Lower leg skin (tissue), 3 donors: Measurements from ENCODE around the gene KRTAP10-6.

ENCODE experiments used
- POLR2A ChIP-seq, 2 donors: fragments of 450-650 bp; IDR thresholded peaks; one replicate each; pipeline ENCODE4 v1.6.1; 2016 to 2017; ENCODE audit warnings: antibody characterized with exemption in 2 of 2, mild to moderate bottlenecking in 1 of 2, moderate library complexity in 1 of 2
- TF ChIP-seq, protein P1 (sequence below), 3 donors: fragments of 450-650 bp; IDR thresholded peaks; one replicate each; pipeline ENCODE4 v1.5.1; 2016; ENCODE audit warnings: antibody characterized with exemption in 3 of 3, mild to moderate bottlenecking in 3 of 3, moderate library complexity in 2 of 3

DNA sequence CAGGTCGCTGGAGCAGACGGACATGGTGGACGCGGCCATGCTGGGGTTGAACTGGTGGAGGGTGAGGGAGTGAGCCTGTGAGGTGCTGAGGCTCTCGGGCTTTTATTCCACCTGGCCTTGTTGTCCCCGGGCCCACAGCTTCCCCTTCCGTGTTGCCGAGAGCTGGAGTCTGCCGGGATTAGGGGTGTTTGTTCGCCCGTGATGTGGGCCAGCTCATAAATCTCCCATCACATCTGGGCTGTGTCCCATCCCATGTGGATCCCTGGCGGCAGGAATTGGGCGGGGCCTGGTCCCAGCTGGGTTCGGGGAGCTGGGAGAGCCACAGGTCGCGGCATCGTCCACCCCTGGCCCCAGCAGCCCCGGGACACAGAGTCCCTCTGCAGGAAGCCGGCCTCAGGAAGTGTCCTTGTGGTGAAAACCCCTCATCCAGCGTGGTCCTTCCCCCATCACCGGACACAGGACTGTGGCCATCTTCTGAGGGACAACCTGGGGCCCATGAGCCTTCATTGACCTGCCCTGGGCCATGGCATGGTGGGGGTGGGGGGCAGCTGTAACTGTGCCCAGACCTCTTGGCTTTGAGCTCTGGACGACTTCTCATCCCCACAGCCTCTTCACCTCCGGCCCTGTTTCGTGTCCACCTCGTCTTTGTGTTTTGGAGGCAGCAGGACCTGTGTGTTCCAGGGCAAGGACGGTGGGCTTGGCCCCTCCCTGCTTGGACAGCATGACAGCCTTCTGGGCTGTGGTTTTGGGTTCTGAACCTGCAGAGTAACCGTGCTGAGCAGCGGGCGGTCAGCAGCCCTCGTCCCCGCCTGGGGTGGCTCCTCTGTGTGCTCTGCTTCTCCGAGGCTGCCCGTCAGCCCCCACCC is at the start of gene KRTAP10-6:
- TF ChIP-seq, protein P1, sequence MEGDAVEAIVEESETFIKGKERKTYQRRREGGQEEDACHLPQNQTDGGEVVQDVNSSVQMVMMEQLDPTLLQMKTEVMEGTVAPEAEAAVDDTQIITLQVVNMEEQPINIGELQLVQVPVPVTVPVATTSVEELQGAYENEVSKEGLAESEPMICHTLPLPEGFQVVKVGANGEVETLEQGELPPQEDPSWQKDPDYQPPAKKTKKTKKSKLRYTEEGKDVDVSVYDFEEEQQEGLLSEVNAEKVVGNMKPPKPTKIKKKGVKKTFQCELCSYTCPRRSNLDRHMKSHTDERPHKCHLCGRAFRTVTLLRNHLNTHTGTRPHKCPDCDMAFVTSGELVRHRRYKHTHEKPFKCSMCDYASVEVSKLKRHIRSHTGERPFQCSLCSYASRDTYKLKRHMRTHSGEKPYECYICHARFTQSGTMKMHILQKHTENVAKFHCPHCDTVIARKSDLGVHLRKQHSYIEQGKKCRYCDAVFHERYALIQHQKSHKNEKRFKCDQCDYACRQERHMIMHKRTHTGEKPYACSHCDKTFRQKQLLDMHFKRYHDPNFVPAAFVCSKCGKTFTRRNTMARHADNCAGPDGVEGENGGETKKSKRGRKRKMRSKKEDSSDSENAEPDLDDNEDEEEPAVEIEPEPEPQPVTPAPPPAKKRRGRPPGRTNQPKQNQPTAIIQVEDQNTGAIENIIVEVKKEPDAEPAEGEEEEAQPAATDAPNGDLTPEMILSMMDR (IDR thresholded peaks at IDR 0.05): no peak
- TF ChIP-seq POLR2A (IDR thresholded peaks at IDR 0.05): no peak
